NCI-H1092 (cell line): Measurements from ENCODE around the gene PNO1.

ENCODE experiments used
- DNase-seq: peaks from one replicate; lab custom pipeline; 2025; lab: John Stamatoyannopoulos, UW

Gene PNO1

GRCh38 chr2:68195096-68195495 lies 37.4 kb downstream of the PNO1 start:
- DNase-seq, result no peak

- DNase-seq, result no peak
Measured at GRCh38 chr2:68196120-68196716, 38.5 kb downstream of the PNO1 start.

GRCh38 chr2:68200157-68200787 lies 42.6 kb downstream of the PNO1 start:
- no peak for DNase-seq

GRCh38 chr2:68203587-68203986 lies 45.9 kb downstream of the PNO1 start:
- no peak for DNase-seq

GRCh38 chr2:68206793-68207192 lies 49.1 kb downstream of the PNO1 start:
- no peak for DNase-seq

GRCh38 chr2:68214381-68214780 lies 56.7 kb downstream of the PNO1 start:
- DNase-seq, result no peak

GRCh38 chr2:68216454-68217310 lies 59.0 kb downstream of the PNO1 start:
- DNase-seq, result no peak

- DNase-seq, result no peak
Measured at GRCh38 chr2:68217729-68218128, 60.0 kb downstream of the PNO1 start.

GRCh38 chr2:68218343-68218901 lies 60.7 kb downstream of the PNO1 start:
- no peak for DNase-seq

- DNase-seq, result no peak
Measured at GRCh38 chr2:68222287-68222686, 64.6 kb downstream of the PNO1 start.

- no peak for DNase-seq
Measured at GRCh38 chr2:68223419-68223818, 65.7 kb downstream of the PNO1 start.

GRCh38 chr2:68225119-68225632 lies 67.5 kb downstream of the PNO1 start:
- DNase-seq, result no peak
